GM19455 (cell line): Measurements from ENCODE around the gene CACNA2D3.

Source experiments
- ATAC-seq: cut with Tn5 transposase; IDR thresholded peaks from one replicate; pipeline ENCODE4 v1.9.1; 2021; ENCODE audit not compliant: unreplicated experiment

CACNA2D3 gene

GRCh38 chr3:54653456-54654195 lies 531.3 kb downstream of the CACNA2D3 start:
- ATAC-seq = no peak

- no peak for ATAC-seq
These were observed 532.4 kb downstream of the CACNA2D3 start for GRCh38 chr3:54654776-54655175.

DNA sequence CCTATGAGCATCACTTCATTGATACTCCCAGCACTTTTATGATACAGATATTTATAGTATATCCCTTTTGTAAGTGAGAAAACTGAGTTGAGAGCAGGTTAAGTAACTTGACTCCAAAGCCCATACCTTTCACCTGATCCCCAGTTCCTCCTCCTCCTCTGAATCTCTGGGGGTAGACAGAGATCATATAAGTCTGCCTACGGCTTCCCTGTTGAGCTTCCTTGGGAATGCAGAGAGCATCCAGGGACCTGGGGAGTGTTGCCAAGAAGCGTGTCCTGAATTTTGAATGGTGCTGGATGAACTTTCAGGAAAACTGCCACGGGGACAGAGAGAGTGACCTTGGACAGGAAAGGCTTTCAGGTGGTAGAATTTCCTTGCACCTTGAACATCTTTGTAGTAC lies 537.0 kb downstream of the CACNA2D3 start:
- ATAC-seq = no peak

GRCh38 chr3:54660714-54661132 lies 538.4 kb downstream of the CACNA2D3 start:
- no peak for ATAC-seq

DNA sequence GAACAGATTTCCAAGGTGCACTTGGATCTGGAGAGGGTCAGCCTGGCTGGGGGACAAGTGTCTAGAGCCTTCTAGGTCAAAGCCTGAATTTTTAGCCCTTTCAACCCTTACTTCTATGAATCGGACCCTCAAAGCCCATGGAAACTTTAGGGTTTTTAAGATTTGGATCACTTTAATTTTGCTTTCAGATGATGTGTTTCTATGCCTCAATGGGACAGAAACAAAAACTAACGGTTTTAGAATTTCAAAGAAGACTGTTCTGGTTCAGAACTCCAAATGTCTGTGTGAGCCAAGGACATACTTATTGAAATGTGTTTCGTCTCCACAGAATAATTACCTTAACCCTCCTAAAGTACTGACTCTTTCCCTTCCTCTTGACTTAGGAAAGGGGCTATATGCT lies 538.8 kb downstream of the CACNA2D3 start:
- ATAC-seq = no peak

DNA sequence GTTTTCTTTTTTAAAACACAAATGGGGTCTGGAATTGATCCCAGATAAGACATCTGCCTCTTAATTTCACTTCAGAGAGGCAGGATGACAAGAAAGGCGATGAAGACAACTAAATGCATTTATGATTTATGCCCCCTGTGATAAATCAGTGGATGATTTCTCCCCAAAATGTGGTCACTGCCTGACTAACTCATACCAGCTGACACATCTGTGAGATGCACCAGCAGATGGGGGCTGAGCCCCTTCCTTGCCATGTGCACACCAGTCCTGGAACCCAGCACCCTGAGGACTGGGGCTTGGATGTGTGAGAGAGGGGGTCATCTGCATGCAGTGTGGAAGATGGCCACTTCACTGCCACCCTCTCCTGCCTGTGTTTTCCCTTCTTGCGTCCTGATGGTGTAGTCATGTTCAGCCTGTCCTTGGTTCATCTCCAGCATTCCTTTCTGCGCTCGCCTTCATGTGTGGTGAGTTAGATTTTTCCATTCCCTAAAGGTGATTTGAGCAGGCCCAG lies 541.2 kb downstream of the CACNA2D3 start:
- no peak for ATAC-seq

- no peak for ATAC-seq
These were observed 542.8 kb downstream of the CACNA2D3 start for GRCh38 chr3:54665016-54665600.

- no peak for ATAC-seq
These were observed 545.9 kb downstream of the CACNA2D3 start for GRCh38 chr3:54668236-54668635.

- no peak for ATAC-seq
These were observed 548.0 kb downstream of the CACNA2D3 start for GRCh38 chr3:54670201-54671000.

GRCh38 chr3:54671511-54671910 lies 549.2 kb downstream of the CACNA2D3 start:
- no peak for ATAC-seq

DNA sequence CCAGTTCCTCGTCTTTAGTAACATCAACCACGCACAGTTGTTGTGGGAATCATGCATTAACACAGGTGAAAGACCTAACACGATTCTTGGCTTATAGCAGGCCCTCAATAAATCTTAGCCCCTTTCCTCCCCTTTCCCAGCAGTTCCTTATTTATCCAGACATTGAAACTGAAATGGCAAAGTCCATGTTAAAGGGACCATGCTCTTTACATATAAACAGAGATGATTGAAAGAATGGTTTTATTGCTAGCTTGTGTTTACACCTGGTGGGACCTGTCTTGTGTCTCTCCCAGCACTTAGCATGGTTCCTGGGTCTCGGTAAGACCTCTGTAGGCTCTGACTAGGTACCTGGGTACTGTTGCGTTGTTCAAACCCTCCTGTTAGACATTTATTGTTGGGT lies 553.7 kb downstream of the CACNA2D3 start:
- no peak for ATAC-seq

GRCh38 chr3:54681706-54682105 lies 559.4 kb downstream of the CACNA2D3 start:
- ATAC-seq = no peak

GRCh38 chr3:54685213-54685612 lies 562.9 kb downstream of the CACNA2D3 start:
- ATAC-seq = no peak

DNA sequence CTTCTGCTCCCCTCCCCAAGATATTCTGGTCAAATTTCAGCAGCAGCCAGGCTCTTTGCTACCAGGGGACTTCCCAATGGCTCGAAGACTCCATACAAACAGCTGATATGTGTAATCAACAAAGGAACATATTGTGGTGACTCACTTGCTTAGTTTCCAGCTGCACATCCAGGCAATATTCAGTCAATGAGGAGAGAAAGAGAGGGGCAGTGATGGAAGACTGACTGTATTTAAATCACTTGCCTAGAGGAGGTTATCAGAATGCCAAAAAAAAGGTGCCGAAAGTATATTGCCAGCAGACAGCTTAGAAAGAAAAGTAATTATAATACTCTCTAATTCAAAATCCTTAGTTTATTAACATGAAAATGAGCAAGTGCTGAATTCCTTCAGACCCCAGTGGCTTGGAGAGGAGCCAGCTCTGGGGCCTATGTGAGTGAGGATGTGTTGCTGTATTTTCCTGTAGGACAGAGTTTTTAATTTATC lies 569.0 kb downstream of the CACNA2D3 start:
- ATAC-seq = no peak

DNA sequence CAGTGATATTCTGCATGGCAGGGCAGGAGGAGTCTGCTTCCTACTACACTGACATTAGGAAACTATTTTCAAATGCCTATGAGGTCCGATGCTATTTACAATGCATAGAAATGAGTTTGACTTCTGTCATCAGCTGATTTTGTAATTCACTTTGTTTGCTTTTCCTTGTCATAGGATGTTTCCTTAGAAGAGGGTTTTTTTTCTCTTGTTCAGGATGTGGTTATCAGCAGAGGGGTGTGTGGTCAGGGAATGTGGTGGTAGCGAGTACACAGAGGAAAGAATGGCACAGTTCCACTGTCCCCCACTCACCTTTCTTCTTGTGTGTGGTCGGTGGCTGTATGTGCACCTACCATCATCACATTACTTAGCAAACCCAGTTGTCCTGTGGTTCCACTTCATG lies 574.0 kb downstream of the CACNA2D3 start:
- no peak for ATAC-seq

GRCh38 chr3:54698054-54698453 lies 575.7 kb downstream of the CACNA2D3 start:
- no peak for ATAC-seq

- ATAC-seq = no peak
These were observed 581.6 kb downstream of the CACNA2D3 start for GRCh38 chr3:54703923-54704322.

GRCh38 chr3:54705730-54706129 lies 583.4 kb downstream of the CACNA2D3 start:
- ATAC-seq = no peak

DNA sequence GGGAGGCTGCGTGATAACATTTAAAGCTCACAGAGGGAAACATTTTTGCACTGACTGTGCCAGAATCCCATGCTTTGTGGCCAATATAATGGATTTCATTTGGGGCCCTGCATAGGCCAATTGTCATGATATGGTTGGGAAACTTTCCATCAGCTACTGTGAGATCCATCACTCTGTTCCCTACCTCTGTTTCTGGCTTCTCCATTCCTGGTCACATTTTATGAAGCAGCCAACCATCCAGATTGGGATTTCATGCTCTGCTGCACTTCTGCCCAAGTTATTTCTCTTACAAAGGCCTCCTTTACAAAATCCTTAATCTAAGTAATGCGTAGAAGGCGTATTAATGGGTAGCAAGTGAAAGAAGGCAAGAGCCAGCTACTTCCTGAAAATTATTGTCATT lies 584.4 kb downstream of the CACNA2D3 start:
- ATAC-seq = no peak

DNA sequence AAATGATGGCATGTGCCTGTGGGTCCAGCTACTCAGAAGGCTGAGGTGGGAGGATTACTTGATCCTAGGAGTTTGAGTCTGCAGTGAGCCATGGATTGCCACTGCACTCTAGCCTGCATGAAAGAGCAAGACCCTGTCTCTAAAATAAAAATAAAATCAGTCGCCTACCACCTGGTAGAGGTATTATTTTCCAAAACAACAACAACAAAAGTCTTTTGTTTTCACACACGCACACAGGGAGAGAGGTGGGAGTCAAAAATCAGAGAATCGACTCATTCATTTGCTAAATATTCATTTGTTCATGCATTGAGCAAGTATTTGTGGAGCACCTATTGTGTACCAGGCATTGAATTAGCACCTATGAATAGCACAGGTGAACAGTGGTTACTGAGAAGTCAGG lies 587.4 kb downstream of the CACNA2D3 start:
- ATAC-seq = no peak

DNA sequence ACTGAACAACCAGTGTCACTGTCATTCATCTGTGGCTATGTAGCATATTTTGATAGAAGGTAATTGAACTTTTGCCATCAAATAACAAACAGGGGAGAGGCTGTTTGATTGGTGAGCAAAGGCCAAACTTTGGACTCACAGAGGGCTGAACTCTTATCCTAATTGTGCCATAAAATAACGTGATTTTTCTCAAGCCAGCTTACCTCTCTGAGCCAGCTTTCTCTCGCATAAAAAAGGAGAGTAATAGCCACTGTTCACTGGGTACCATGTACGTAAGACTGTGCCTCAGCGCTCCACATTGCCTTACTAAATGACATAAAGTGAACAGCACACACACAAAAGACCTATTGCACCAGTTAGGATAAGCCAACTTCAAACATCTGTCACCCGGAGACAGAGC lies 588.6 kb downstream of the CACNA2D3 start:
- ATAC-seq = no peak

GRCh38 chr3:54712539-54712938 lies 590.2 kb downstream of the CACNA2D3 start:
- no peak for ATAC-seq
